ENCODE data around the gene NOX5.

- TF ChIP-seq POLR2A (IDR thresholded peaks at IDR 0.05; ENCODE audit: low read depth, low read length) (no peak), POLR2AphosphoS5 (IDR thresholded peaks at IDR 0.05; ENCODE audit: low read depth, low read length) (no peak), TAF1 (IDR thresholded peaks at IDR 0.05; ENCODE audit: borderline replicate concordance, low read depth, low read length) (no peak)
Observed at GRCh38 chr15:69037482-69037881, 23.0 kb downstream of the NOX5 start.

Measured in GM12892 (cell line).